Measurements from ENCODE around the gene MAPK10.

The MAPK10 gene

DNA sequence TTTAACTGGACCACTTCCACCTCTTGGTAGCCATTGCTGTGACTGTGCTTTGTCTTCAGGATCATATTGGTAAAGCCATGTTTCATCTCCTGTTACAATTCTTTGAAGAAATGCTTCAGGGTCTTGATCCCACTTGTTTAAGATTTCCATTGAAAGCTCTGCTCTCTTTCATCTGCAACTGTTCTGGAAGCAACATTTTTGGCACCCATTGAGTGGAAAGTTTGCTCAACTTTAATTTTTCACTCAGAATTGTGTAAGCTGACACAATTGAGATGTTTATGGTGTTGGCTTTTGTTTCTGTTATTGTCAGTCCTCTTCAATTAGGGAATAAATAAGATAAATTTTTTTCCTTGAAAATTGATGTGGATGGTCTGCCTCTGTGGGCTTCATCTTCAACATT lies 237.4 kb downstream of the MAPK10 start:
- no peak overlapping the region for H3K27ac ChIP-seq
- no peak for TF ChIP-seq ZFX (IDR thresholded peaks at IDR 0.05; ENCODE audit: borderline replicate concordance)
- TF ChIP-seq, protein P1, sequence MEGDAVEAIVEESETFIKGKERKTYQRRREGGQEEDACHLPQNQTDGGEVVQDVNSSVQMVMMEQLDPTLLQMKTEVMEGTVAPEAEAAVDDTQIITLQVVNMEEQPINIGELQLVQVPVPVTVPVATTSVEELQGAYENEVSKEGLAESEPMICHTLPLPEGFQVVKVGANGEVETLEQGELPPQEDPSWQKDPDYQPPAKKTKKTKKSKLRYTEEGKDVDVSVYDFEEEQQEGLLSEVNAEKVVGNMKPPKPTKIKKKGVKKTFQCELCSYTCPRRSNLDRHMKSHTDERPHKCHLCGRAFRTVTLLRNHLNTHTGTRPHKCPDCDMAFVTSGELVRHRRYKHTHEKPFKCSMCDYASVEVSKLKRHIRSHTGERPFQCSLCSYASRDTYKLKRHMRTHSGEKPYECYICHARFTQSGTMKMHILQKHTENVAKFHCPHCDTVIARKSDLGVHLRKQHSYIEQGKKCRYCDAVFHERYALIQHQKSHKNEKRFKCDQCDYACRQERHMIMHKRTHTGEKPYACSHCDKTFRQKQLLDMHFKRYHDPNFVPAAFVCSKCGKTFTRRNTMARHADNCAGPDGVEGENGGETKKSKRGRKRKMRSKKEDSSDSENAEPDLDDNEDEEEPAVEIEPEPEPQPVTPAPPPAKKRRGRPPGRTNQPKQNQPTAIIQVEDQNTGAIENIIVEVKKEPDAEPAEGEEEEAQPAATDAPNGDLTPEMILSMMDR (IDR thresholded peaks at IDR 0.05), result no peak

DNA sequence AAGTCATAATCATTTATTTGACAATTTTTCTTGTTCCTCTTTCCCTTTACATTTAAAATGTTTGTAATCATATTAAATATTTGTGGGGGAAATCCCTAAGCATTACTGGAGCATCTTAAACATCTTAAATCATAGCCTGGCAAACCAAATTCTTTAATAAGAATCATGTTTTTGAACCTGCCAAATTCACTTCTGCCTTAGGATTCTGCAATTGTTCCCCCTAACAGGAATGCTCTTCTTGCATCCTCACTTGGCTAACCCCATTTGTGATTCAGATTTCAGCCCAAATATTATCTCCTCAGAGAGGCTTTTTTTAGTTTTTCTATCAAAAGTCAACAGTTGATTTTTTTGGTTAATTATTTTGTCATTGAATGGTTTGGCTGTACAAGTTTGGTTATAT lies 241.1 kb downstream of the MAPK10 start:
- TF ChIP-seq, protein P1 (IDR thresholded peaks at IDR 0.05), result no peak
- TF ChIP-seq ZFX (IDR thresholded peaks at IDR 0.05; ENCODE audit: borderline replicate concordance), result no peak
- no peak overlapping the region for H3K27ac ChIP-seq

DNA sequence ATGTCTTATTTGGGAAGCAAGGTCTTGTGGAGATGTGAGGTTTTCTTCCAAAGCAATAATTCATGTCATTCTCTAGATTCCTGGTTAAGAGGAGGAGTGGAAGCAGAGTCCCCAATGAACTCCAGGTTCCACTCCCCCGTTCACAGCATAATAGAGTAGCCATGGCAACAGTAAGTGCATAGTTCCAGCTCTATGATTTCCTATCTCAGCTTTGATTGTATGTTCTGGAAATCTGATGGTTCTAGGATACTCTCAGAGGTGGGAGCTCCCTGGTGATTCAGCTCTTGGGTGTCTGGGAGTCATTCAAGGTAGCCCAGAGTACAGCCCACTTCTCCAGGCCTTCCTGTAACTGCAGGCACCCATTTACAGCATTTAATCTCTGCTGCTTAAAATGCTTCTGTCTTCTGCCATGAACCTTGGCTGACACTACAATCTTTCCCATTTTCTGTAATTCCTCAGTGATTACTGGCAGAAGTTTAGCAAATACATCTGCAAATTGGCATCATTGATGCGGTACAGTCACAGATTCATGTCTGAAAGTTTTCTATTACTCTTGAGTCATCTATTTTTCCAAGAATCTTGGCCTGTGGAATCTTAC lies 242.0 kb downstream of the MAPK10 start:
- TF ChIP-seq, protein P1 (IDR thresholded peaks at IDR 0.05), result no peak
- TF ChIP-seq ZFX (IDR thresholded peaks at IDR 0.05; ENCODE audit: borderline replicate concordance), result no peak
- no peak overlapping the region for H3K27ac ChIP-seq

DNA sequence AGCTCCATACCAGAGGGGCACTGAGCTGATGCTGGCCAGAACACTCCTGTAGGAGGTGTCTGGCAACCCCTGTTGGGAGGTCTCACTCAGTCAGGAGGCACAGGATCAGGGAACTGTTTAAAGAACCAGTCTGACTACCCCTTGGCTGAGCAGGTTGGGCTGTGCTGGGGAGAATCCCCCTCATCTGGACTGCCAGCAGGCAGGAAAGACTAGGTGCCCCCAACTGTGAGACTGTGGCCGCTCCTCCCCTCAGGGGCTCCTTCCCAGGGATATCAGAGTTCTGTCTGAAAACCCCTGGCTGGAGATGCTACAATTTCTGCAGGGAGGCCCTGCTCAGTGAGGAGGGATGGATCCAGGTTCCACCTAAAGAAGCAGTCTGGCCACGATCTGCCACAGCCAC lies 245.3 kb downstream of the MAPK10 start:
- H3K27ac ChIP-seq, result no peak overlapping the region
- TF ChIP-seq ZFX (IDR thresholded peaks at IDR 0.05; ENCODE audit: borderline replicate concordance), result no peak
- TF ChIP-seq, protein P1 (IDR thresholded peaks at IDR 0.05), result no peak

DNA sequence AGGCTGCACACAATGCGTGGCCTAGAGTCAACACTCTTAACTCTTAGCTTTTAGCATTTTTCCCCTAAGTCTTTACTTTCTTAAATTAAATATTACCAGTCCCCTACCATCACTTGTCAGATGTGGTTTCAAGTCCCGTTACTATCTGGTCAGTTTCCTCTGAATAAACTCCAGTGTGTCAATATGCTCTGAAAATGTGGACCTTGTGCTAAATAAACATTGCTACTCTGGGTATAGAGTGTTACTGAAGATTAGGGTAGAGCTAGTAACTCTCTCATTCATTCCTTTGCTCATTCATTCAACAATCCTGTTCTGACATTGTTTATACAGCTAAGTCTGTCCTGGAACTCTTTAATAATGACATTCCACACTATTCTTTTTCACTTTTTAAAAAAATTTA lies 251.0 kb downstream of the MAPK10 start:
- H3K27ac ChIP-seq, result no peak overlapping the region
- TF ChIP-seq ZFX (IDR thresholded peaks at IDR 0.05; ENCODE audit: borderline replicate concordance), result no peak
- TF ChIP-seq, protein P1 (IDR thresholded peaks at IDR 0.05), result no peak

DNA sequence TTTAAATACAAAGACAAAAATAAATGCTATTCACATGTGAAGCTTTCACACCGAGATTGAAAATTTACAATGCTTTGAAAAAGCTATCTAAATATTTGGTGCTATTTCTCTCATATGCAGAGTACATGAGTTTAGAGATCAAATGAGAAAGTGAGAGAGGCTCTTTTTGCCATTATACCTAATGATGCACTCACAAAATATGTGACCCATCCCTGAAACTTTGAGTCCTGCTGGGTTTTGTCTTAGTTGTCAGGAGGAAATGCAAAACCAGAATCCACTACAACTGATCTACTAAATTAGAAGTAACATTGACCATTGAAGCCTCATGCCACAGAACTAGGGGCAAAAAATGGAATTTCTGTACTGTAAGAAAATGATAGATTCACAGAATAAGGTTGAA lies 251.7 kb downstream of the MAPK10 start:
- no peak overlapping the region for H3K27ac ChIP-seq
- TF ChIP-seq ZFX (IDR thresholded peaks at IDR 0.05; ENCODE audit: borderline replicate concordance), result no peak
- TF ChIP-seq, protein P1 (IDR thresholded peaks at IDR 0.05), result no peak

DNA sequence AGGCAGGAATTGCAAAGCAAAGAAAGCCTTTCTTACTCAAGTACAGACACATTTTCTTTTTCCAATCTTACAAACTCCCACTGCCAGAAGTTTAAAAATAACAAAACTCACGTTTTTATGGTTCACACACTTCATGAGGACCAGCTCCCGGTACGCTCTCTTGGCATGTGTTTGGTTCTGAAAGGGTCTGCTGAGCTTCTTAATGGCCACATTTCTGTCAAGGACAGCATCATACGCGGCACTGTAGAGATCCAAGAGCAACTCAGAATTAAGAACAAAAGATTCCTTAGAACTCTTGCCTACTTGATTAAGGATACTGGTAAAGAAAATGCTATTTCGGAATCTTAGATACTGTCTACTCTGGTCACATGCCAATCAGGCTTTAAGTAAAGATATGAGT lies 252.7 kb downstream of the MAPK10 start:
- no peak overlapping the region for H3K27ac ChIP-seq
- TF ChIP-seq, protein P1 (IDR thresholded peaks at IDR 0.05), result no peak
- TF ChIP-seq ZFX (IDR thresholded peaks at IDR 0.05; ENCODE audit: borderline replicate concordance), result no peak

Data from 22Rv1 (cell line).